Left renal pelvis (tissue), 4 donors: Measurements from ENCODE around the gene NUP35. TPM values are rescaled to one million over a fixed set of nuclear protein-coding genes. Genes with fewer than 3 reads are reported as not detected.
"Not testable (repeated sequence)": the region's sequence is repeated elsewhere in the genome, so short reads cannot be mapped to it uniquely, and the experiment has no call there.

Experiments used
- DNase-seq, 4 donors: peaks; one replicate each; pipeline ENCODE4 v3.0.0-alpha.2; 2013; ENCODE audit warnings: low read depth in 4 of 4, low spot score in 3 of 4
- polyA plus RNA-seq, 4 donors: library from polyadenylated mRNA; unstranded; fragments of 120-200 nt; gene quantifications; one replicate each; pipeline ENCODE4 v1.2.1, GENCODE V29; 2013; ENCODE audit not compliant: insufficient read length in 4 of 4

Gene NUP35
- polyA plus RNA-seq, 4 donors = 20.6 to 28.9 (median 26.0) TPM

- no peak for DNase-seq
Observed at GRCh38 chr2:183126635-183127034, 2.4 kb downstream of the NUP35 start.

- DNase-seq = no peak
Observed at GRCh38 chr2:183134016-183134415, 9.8 kb downstream of the NUP35 start.

- DNase-seq = no peak
Observed at GRCh38 chr2:183148955-183149354, 24.7 kb downstream of the NUP35 start.

GRCh38 chr2:183149489-183149888 is 25.2 kb downstream of the NUP35 start:
- no peak for DNase-seq

GRCh38 chr2:183152280-183152679 is 28.0 kb downstream of the NUP35 start:
- not testable (repeated sequence) for DNase-seq

- DNase-seq = no peak
Observed at GRCh38 chr2:183153967-183154366, 29.7 kb downstream of the NUP35 start.

- not testable (repeated sequence) for DNase-seq
Observed at GRCh38 chr2:183154772-183155171, 30.5 kb downstream of the NUP35 start.

GRCh38 chr2:183157131-183157530 is 32.9 kb downstream of the NUP35 start:
- no peak for DNase-seq

- no peak for DNase-seq
Observed at GRCh38 chr2:183162362-183162761, 38.1 kb downstream of the NUP35 start.

- no peak for DNase-seq
Observed at GRCh38 chr2:183163821-183164649, 39.8 kb downstream of the NUP35 start.

- no peak for DNase-seq
Observed at GRCh38 chr2:183164650-183165015, 40.4 kb downstream of the NUP35 start.

- DNase-seq = no peak
Observed at GRCh38 chr2:183166210-183166609, 42.0 kb downstream of the NUP35 start.

- DNase-seq = not testable (repeated sequence)
Observed at GRCh38 chr2:183166976-183167375, 42.7 kb downstream of the NUP35 start.

- no peak for DNase-seq
Observed at GRCh38 chr2:183172220-183172887, 48.1 kb downstream of the NUP35 start.

- DNase-seq = no peak
Observed at GRCh38 chr2:183179156-183179555, 54.9 kb downstream of the NUP35 start.

- no peak for DNase-seq
Observed at GRCh38 chr2:183185534-183185933, 61.3 kb downstream of the NUP35 start.

GRCh38 chr2:183186296-183186695 is 62.1 kb downstream of the NUP35 start:
- DNase-seq = no peak

- no peak for DNase-seq
Observed at GRCh38 chr2:183186766-183187165, 62.5 kb downstream of the NUP35 start.

GRCh38 chr2:183192343-183192742 is 68.1 kb downstream of the NUP35 start:
- DNase-seq = no peak

GRCh38 chr2:183193904-183194303 is 69.7 kb downstream of the NUP35 start:
- no peak for DNase-seq

GRCh38 chr2:183195397-183195796 is 71.2 kb downstream of the NUP35 start:
- no peak for DNase-seq

- no peak for DNase-seq
Observed at GRCh38 chr2:183195998-183196409, 71.8 kb downstream of the NUP35 start.
